HK-2 (cell line): ENCODE results near the gene UBAC2.

ENCODE experiments used
- DNase-seq: peaks from one replicate; pipeline ENCODE4 v3.0.0-alpha.2; 2018; ENCODE audit not compliant: unreplicated experiment

Gene UBAC2

DNA sequence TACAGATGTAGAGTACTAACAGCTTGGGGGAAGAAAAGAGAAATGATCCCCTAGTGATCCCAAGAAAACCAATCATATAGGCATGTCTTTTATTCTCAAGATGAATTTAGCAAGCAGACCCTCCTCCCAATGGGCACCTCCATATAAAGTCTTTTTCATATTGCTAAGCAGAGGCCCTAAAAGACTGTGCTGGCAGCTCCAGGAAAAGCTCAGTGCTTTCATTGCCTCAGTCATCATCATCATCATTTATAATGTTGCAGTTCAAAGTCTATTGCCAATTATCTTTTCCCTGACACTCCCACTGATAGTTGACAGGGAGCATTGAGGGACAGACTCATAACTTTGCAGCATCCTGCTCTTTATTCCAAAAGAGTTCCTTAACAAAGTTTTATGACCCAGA lies 93.5 kb downstream of the UBAC2 start:
- DNase-seq: no peak

GRCh38 chr13:99294958-99295357 lies 94.3 kb downstream of the UBAC2 start:
- DNase-seq: no peak

GRCh38 chr13:99295488-99296252 lies 95.0 kb downstream of the UBAC2 start:
- DNase-seq: no peak

- DNase-seq: no peak
Observed at GRCh38 chr13:99296398-99296797, 95.7 kb downstream of the UBAC2 start.

DNA sequence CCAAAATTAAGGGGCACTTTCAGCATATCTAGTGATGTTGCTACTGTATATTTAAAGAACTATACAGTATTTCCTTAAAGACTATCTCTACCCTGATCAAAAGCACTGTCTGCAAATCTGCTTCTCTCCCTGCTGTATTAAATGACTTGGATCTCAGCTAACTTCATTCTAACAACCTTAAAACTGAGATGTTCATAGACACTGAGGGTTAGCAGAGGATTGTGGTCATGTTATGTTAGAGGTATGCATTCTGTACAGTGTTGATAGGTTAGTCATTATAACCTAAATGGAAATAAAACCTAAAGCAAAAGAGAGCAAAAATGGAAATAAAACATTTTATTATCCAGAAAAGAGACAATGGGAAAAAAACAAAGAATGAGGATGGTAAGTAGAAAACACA lies 96.7 kb downstream of the UBAC2 start:
- DNase-seq: no peak

GRCh38 chr13:99298056-99298455 lies 97.4 kb downstream of the UBAC2 start:
- DNase-seq: no peak

- no peak for DNase-seq
Observed at GRCh38 chr13:99299256-99299919, 98.7 kb downstream of the UBAC2 start.

DNA sequence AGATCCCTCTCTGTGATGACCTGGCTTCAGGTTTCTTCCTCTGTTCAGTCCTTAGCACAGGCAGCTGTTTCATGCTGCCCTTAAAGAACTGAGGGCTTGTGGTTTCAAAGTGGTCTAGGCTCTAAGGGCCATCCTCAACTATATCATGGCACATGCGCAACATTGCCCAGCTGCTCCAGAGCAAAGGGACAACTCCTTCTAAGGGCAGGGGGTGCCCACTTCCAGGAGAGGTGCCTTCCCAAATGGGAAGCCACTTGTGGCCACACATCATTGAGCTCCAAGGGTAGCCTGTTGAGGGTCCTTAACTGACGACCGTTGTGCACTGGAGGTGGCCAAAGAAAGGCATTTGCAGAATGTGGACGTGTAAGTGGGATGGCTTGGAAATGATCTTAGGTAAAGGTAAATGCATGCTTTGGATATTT lies 99.3 kb downstream of the UBAC2 start:
- no peak for DNase-seq

DNA sequence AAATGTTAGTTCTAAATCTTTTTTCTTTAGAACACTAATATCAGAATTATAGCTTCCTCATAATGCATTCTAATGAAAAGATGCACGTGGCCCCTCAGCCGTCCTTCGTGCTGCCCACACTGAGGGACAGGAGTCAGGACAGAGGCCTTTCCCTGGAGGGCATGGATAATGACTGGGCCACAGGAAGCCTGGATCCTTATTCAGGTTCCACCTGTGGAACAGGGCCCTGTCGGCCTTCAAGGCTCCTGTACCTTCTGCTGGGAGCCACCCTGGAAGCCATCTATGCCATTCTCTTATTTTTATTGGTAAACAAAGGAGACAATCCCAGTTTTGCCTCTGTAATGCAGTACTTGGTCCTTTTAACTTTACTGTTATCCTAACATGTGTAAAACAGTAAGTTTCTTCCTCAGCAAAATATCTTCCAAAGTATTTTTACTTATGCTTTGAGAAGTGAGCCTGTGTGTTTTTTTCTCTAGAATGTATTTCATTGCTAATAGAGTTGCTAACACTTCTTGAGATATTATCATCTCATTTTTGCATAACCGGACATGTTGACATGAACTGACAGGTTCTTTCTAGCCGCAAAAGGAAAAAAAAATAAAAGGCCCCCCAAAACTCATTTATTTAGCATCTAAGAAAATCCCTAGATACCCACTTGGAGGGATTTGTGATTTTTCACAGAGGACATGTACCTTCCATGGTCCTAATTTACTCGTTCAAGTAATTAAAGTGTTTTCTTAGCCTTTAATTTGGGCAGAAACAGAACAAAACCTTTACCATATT lies 100.6 kb downstream of the UBAC2 start:
- DNase-seq: no peak

DNA sequence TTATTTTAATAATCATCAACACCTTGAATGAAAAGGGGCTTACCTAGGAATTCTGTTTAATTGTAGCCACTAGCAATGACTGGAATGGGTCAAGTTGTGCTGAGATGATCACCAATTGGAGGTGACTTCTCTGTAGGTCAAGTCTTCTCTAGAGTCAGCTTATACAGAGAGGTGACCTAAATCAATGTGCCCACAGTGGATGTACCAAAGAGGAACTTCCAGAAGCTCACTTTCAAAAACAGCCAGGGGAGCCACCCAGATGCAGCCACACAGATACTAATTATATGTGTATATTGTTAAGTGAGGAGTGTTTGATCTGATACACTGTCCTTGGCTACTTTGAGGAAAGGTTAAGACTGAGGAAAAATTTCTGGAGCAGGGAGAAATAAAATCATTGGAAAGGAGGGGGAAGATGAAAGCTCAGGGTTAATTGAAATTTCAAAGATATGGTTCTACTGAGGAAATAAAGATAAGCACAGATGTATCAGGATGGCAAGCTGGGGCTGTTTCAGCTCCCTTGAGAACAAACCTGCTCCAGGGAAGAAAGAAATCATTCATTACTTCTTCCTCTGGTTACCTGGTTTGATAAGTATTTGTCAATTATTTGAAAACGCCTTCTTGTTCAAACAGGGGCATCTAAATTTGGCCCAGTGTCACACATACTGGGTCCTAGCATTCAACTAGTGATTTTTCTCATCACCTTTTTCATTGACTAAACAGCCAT lies 101.4 kb downstream of the UBAC2 start:
- no peak for DNase-seq

GRCh38 chr13:99302637-99303505 lies 102.2 kb downstream of the UBAC2 start:
- DNase-seq: no peak

DNA sequence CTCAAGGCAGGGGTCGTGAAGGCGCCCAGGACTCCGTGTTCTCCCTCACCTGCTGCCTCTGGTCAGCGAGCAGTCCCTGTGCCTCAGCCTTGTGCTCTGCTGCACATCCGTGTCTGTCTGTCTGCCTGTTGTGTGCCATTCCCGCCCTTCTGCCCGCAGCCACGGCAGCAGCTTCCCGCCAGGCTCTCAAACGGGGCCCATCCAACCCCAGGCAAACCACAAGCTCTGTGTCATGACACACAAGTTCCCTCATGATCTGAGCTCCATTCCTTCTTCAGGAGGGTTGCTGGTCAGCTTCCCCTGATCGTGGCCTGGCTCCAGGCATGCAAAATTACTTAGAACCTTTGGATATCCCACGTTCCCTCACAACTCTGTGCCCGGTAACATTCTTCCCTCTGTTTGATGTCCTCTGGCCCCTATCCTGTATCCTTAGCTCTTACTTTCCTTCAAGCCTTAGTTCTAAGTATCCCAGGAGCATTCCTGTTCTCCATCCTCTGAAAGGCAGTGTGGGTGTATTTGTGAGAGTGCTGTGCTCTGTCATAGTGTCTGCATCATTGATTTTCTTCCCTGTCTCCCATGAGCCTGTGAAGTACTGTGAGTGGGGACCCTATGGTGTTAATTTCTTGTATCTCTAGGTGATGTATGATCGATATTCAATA lies 103.3 kb downstream of the UBAC2 start:
- DNase-seq: peak; percentile 58

GRCh38 chr13:99304541-99304940 lies 103.9 kb downstream of the UBAC2 start:
- no peak for DNase-seq

- no peak for DNase-seq
Observed at GRCh38 chr13:99305158-99305557, 104.5 kb downstream of the UBAC2 start.

- DNase-seq: no peak
Observed at GRCh38 chr13:99305566-99305965, 104.9 kb downstream of the UBAC2 start.

- DNase-seq: no peak
Observed at GRCh38 chr13:99307247-99307646, 106.6 kb downstream of the UBAC2 start, which contains the start of gene GPR183. TSS of gene GPR183 (minus strand) at chr13:99307399. CDS start at chr13:99296145, 11,254 bp downstream.

GRCh38 chr13:99307648-99308339 lies 107.1 kb downstream of the UBAC2 start:
- peak; percentile 46 for DNase-seq

- DNase-seq: no peak
Observed at GRCh38 chr13:99308471-99309087, 107.9 kb downstream of the UBAC2 start.

DNA sequence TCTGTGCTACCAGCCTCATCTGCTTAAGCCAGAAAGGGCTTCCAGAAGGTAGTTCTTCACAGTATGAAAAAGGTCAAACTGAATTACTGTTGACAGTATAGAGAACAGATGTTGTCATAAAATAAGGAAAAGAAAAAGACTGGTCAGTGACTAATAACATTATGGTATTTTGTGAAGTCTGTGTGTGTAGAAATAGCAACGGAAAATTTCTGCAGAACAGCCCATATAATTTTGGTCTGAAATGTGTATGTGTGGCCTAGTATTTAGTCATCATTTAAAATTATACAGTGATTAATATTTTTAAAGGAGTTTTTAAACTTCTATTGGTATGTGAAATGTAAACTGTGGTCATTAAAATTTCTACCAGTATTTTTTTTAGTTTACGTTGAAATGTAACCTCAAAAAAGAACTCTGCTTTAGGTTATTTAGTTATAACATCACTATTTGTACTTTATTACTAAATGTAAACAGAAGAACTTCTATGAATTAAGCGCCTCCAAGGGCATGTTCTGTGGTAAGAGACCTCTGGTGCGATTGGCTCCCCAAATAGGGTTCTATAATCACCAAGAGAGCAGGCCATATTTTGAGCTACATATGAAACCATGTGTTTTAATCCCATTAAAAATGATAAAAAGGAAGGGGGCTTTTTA lies 109.9 kb downstream of the UBAC2 start:
- DNase-seq: no peak
